Calu3 (cell line): ENCODE data around the gene SEZ6L. TPM values are rescaled to one million over a fixed set of nuclear protein-coding genes. Genes with fewer than 3 reads are reported as not detected.

Experiments used
- BruUV-seq: library from RNA; stranded (reverse); fragments of 400-500 nt; replicated peaks from 2 replicates; lab custom pipeline; 2021; lab: Mats Ljungman, UMichigan
- CTCF ChIA-PET: fragments of 300-600 bp; sonication (Branson Sonifier 250); formaldehyde crosslinking; loops from one replicate; lab custom pipeline; 2022; ENCODE audit warnings: antibody characterized with exemption; lab: Charles Lee
- DNase-seq: peaks from one replicate; pipeline ENCODE4 v3.0.0; 2022
- H3K27ac Mint-ChIP-seq: one replicate; pipeline ENCODE4 v1.8.0; 2022; ENCODE audit warnings: mixed read lengths; ENCODE audit not compliant: unreplicated experiment
- H3K27me3 Mint-ChIP-seq: one replicate; pipeline ENCODE4 v1.8.0; 2022; ENCODE audit warnings: mixed read lengths; ENCODE audit not compliant: unreplicated experiment
- H3K36me3 Mint-ChIP-seq: one replicate; pipeline ENCODE4 v1.8.0; 2022; ENCODE audit warnings: mild to moderate bottlenecking, moderate library complexity, mixed read lengths; ENCODE audit not compliant: insufficient read depth, unreplicated experiment
- H3K4me1 Mint-ChIP-seq: one replicate; pipeline ENCODE4 v1.8.0; 2022; ENCODE audit warnings: mild to moderate bottlenecking, low read depth, mixed read lengths; ENCODE audit not compliant: unreplicated experiment
- H3K4me3 Mint-ChIP-seq: one replicate; pipeline ENCODE4 v1.8.0; 2022; ENCODE audit warnings: mild to moderate bottlenecking, low read depth, moderate library complexity, mixed read lengths; ENCODE audit not compliant: unreplicated experiment
- H3K9me3 Mint-ChIP-seq: one replicate; pipeline ENCODE4 v1.8.0; 2022; ENCODE audit warnings: low read depth, mixed read lengths; ENCODE audit not compliant: unreplicated experiment
- intact Hi-C: fragments of 100-400 bp; cut with micrococcal nuclease; formaldehyde crosslinking; loops from one replicate; pipeline ENCODE4 v1.10.0; 2022; ENCODE audit not compliant: unreplicated experiment
- total RNA-seq: library from RNA; stranded (reverse); gene quantifications from 2 replicates; pipeline ENCODE4 v1.2.3, GENCODE V29; 2022
- TF ChIP-seq, protein P1 (sequence below): fragments of 200-600 bp; IDR thresholded peaks from one replicate; pipeline ENCODE4 v1.8.0; 2022; ENCODE audit warnings: antibody characterized with exemption; ENCODE audit not compliant: unreplicated experiment

The SEZ6L gene
- total RNA-seq, 1 experiment from 2014 or later: not detected

DNA sequence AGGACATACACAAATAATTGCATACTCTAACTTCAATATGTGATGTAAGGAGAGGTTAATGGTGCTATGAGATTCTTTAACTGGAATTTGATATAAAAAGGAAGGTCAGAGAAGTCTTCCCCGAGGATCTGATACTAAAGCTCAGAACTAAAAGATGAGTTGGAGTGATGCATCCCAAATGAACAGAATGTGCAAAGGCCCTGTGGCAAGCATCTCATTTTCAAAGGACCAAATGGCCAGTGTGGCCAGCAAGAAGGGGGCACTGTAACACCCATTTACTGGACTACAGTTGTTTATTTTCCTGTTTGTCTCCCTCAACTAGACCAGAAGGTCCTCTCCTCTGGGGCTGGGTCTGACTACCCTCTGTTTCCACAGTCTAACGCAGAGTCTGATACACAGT, 144.9 kb downstream of the SEZ6L start:
- intact Hi-C loops: no loop called here
- peaks cover 94% of the 10 kb centered on the region for H3K27me3 Mint-ChIP-seq
- no peak overlapping the region for H3K27ac Mint-ChIP-seq
- TF ChIP-seq, protein P1, sequence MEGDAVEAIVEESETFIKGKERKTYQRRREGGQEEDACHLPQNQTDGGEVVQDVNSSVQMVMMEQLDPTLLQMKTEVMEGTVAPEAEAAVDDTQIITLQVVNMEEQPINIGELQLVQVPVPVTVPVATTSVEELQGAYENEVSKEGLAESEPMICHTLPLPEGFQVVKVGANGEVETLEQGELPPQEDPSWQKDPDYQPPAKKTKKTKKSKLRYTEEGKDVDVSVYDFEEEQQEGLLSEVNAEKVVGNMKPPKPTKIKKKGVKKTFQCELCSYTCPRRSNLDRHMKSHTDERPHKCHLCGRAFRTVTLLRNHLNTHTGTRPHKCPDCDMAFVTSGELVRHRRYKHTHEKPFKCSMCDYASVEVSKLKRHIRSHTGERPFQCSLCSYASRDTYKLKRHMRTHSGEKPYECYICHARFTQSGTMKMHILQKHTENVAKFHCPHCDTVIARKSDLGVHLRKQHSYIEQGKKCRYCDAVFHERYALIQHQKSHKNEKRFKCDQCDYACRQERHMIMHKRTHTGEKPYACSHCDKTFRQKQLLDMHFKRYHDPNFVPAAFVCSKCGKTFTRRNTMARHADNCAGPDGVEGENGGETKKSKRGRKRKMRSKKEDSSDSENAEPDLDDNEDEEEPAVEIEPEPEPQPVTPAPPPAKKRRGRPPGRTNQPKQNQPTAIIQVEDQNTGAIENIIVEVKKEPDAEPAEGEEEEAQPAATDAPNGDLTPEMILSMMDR: no peak
- H3K4me3 Mint-ChIP-seq: no peak overlapping the region
- H3K9me3 Mint-ChIP-seq: no peaks in the 10 kb centered on the region
- BruUV-seq: no TSS peak
- no peaks in the 10 kb centered on the region for H3K4me1 Mint-ChIP-seq
- no peak for DNase-seq
- CTCF ChIA-PET: interaction anchor here (0.7 kb wide), 1 partner anchor 1343 kb away, joined by 3 read pairs; no protein-coding TSS in a partner anchor
- no peaks in the 10 kb centered on the region for H3K36me3 Mint-ChIP-seq

DNA sequence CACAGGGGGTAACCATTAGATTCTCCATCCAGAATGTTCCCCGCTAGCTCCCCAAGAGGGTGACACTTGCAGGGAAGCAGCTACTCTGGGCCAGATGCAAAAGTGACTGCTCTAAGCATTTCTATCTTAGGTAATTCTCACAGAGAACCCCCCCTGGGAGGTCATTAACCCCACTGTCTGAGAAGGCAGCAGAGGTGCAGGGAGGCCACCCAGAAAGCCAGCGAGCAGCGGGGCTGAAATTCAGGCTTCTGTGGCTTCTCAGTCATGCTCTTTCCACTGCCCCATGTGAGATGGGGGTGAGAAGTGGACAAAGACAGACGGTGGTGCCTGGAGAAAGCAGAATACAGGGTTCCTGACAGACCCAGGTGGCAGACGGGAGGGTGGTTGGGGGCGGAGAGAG, 145.4 kb downstream of the SEZ6L start:
- Mint-ChIP-seq H3K27me3 (peaks cover 94% of the 10 kb centered on the region), H3K36me3 (no peaks in the 10 kb centered on the region), H3K4me1 (no peaks in the 10 kb centered on the region), H3K27ac (no peak overlapping the region), H3K4me3 (no peak overlapping the region), H3K9me3 (no peaks in the 10 kb centered on the region)
- CTCF ChIA-PET: no interaction called here
- intact Hi-C loops: no loop called here
- no peak for DNase-seq
- BruUV-seq: no TSS peak
- TF ChIP-seq, protein P1: no peak

DNA sequence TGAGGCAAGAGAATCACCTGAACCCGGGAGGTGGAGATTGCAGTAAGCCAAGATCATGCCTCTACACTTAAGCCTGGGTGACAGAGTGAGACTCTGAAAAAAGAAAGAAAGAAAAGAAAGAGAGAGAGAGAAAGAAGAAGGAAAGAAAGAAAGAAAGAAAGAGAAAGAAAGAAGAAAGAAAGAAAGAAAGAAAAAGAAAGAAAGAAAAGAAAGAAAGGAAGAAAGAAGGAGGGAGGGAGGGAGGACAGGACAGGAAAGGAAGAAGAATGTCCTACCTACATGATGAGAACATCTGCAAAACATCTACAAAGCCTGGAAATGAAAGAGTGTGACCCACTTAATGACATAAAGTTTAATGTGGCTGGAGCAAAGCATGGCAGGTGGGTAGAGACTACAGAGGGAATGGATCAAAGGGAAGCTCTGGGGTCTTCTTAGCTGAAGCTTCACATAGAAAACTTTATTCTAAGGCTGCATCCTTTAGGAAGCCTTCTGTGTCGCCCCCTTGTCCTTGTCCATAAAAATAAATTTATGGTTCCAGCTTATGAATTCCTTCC, 147.5 kb downstream of the SEZ6L start:
- no TSS peak for BruUV-seq
- Mint-ChIP-seq H3K9me3 (no peaks in the 10 kb centered on the region), H3K4me3 (no peak overlapping the region), H3K27ac (no peak overlapping the region), H3K36me3 (no peaks in the 10 kb centered on the region), H3K4me1 (no peaks in the 10 kb centered on the region), H3K27me3 (peaks cover 94% of the 10 kb centered on the region)
- intact Hi-C loops: no loop called here
- DNase-seq: no peak
- CTCF ChIA-PET: interaction anchor here (0.6 to 0.8 kb wide), 2 partner anchors 30 to 528 kb away, joined by 3 read pairs; no protein-coding TSS in a partner anchor
- TF ChIP-seq, protein P1: no peak

DNA sequence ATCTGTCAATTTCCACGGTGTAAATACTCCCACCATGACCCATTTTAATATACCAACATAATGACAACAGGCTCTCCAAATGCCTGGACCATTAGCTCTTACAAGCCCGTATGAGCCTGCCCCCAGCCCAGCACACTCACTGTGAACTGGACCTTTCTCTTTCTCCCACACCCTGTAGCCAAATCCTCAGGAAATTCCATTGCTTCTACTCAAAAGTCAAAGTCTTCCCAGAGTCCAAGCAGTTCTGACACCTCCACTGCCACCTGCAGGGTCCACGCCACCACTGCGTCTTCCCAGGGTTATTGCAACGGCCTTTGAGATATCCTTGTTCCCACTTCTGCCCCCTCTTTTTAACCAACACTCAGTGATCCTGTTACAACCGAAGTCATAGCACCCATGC, 149.7 kb downstream of the SEZ6L start:
- Mint-ChIP-seq H3K36me3 (no peaks in the 10 kb centered on the region), H3K9me3 (no peaks in the 10 kb centered on the region), H3K27me3 (peaks cover 95% of the 10 kb centered on the region), H3K27ac (no peak overlapping the region), H3K4me1 (no peaks in the 10 kb centered on the region), H3K4me3 (no peak overlapping the region)
- peak; percentile 27 for DNase-seq
- TF ChIP-seq, protein P1: no peak
- no TSS peak for BruUV-seq
- intact Hi-C loops: no loop called here
- CTCF ChIA-PET: interaction anchor here (0.5 kb wide), 1 partner anchor 233 kb away, joined by 3 read pairs; no protein-coding TSS in a partner anchor
